ENCODE results near the gene CYP3A7. TPM values are rescaled to one million over a fixed set of nuclear protein-coding genes. Genes with fewer than 3 reads are reported as not detected.

The CYP3A7 gene
- total RNA-seq, 4 donors from 2014 or later = 0.91 TPM; not detected in 3

DNA sequence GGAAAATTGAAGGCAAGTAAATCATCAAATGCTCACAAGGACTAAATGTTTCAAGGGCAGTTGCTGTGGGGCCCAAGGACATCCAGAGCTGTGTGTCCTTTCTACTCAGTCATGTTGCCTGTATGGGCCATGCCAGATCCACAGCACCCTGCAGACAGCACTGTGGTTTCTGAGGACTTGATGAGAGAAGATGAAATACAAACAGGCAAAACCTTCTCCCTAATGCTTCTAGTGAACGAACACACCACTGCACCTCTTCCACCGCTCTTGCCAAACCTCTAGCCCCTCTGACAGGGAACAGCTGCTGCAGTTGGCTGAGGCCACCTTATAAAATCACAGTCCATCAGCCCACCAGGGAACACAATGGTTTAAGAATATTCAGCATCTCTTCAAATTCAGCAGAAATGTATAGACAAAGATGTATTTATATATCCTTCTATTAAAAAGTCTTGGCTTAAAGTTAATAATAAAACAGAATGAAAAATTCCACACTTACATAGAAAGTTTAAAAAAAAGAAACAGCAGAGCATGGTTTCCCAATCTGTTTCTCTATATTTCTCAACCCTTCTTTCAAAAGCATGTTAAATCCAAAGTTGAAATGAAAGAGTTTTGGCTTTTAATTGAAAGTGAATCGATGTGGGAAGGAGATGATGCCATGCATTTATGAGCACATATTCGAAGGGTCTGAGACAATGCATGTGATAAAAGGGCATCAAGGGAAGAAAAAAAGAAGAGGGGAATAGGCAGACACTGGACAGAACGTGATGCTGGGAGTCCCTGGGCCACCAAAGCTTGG is 14.0 kb downstream of the CYP3A7 start:
- TF ChIP-seq, protein P1, sequence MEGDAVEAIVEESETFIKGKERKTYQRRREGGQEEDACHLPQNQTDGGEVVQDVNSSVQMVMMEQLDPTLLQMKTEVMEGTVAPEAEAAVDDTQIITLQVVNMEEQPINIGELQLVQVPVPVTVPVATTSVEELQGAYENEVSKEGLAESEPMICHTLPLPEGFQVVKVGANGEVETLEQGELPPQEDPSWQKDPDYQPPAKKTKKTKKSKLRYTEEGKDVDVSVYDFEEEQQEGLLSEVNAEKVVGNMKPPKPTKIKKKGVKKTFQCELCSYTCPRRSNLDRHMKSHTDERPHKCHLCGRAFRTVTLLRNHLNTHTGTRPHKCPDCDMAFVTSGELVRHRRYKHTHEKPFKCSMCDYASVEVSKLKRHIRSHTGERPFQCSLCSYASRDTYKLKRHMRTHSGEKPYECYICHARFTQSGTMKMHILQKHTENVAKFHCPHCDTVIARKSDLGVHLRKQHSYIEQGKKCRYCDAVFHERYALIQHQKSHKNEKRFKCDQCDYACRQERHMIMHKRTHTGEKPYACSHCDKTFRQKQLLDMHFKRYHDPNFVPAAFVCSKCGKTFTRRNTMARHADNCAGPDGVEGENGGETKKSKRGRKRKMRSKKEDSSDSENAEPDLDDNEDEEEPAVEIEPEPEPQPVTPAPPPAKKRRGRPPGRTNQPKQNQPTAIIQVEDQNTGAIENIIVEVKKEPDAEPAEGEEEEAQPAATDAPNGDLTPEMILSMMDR (IDR thresholded peaks at IDR 0.05) = no peak
- no peak for TF ChIP-seq POLR2A (IDR thresholded peaks at IDR 0.05)
- intact Hi-C loops (cut with DNase I; ENCODE audit: low total_unique reads) = no loop called here
- Histone ChIP-seq H3K36me3 (no peaks in the 10 kb centered on the region), H3K4me3 (no peak overlapping the region), H3K4me1 (no peaks in the 10 kb centered on the region), H3K27me3 (no peaks in the 10 kb centered on the region), H3K27ac (no peak overlapping the region), H3K9me3 (no peaks in the 10 kb centered on the region)
- DNase-seq = no peak

- H3K4me3 ChIP-seq = no peak overlapping the region
- no peaks in the 10 kb centered on the region for H3K27me3 ChIP-seq
- no peaks in the 10 kb centered on the region for H3K9me3 ChIP-seq
- no peaks in the 10 kb centered on the region for H3K36me3 ChIP-seq
- no peak for TF ChIP-seq POLR2A (IDR thresholded peaks at IDR 0.05)
- TF ChIP-seq, protein P1 (IDR thresholded peaks at IDR 0.05) = no peak
- H3K4me1 ChIP-seq = no peaks in the 10 kb centered on the region
- no peak overlapping the region for H3K27ac ChIP-seq
- intact Hi-C loops (cut with DNase I; ENCODE audit: low total_unique reads) = no loop called here
- no peak for DNase-seq
These were observed 14.8 kb downstream of the CYP3A7 start for GRCh38 chr7:99719996-99720769.

DNA sequence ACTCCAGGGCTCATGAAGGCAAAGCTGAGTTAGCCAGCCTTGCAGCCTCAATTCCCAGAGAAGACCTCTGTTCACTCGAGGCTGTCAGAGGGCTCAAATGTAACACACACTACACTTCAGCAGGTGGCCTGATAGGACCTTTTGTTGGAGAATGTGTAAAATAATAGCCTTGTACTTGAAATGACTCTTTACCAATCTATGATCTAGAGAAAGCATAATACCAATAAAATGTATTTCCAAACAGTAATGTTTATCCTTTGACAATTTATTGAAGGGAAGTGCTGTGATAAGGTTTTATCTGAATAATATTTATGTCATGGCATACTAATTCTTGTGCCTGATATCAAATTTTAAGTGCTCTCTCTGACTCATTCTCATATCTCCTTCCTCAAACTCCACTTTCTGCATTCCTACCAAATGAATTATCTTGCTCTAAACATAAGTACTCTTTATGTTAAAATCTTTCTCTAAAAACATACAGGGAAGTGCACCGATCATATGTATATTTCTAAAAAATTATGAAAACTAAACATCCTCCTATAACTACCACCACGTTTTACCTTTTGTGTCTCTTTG is 20.9 kb downstream of the CYP3A7 start:
- H3K4me3 ChIP-seq = no peak overlapping the region
- H3K9me3 ChIP-seq = no peaks in the 10 kb centered on the region
- no peaks in the 10 kb centered on the region for H3K36me3 ChIP-seq
- H3K4me1 ChIP-seq = no peaks in the 10 kb centered on the region
- no peak overlapping the region for H3K27ac ChIP-seq
- no peaks in the 10 kb centered on the region for H3K27me3 ChIP-seq
- no peak for DNase-seq
- intact Hi-C loops (cut with DNase I; ENCODE audit: low total_unique reads) = no loop called here
- TF ChIP-seq, protein P1 (IDR thresholded peaks at IDR 0.05) = no peak
- TF ChIP-seq POLR2A (IDR thresholded peaks at IDR 0.05) = no peak

DNA sequence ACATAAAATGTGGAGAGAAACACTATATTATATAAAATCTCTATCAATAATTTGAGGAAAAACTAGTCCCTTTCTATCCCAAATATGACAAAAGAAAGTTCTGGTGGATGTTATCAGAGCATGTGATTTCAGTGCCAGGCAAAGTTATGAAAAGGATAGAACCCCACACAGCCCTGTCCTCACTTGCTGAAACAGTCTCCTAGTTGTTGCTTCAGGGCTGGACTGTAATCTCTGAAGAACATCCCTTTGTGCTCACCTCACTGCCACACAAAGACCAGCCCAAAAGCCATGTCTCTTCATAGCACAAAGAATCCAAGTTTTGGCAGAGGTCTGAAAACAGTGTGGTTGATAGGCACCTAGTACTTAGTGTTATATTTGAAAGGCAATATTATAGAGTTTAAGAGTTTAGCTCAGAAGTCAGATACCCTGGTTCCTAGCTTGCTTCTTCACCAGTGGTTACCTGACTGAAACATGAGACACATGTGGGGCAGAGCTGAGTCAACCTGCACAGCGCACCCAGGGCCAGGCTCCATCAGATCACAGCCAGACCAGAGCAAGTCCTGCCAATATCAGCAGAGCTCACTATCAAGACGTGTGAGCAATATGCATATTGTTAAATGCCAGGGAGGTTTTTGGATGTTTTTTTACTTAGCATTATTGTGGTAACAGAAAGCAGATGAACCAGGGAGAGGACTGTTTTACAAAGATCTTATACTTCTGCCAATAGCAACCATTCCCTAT is 25.0 kb downstream of the CYP3A7 start:
- DNase-seq = no peak
- Histone ChIP-seq H3K4me1 (no peaks in the 10 kb centered on the region), H3K27me3 (no peaks in the 10 kb centered on the region), H3K36me3 (no peaks in the 10 kb centered on the region), H3K27ac (no peak overlapping the region), H3K4me3 (no peak overlapping the region), H3K9me3 (peaks cover 0 to 5% of the 10 kb centered on the region in 2 donors)
- TF ChIP-seq POLR2A (IDR thresholded peaks at IDR 0.05) = no peak
- TF ChIP-seq, protein P1 (IDR thresholded peaks at IDR 0.05) = no peak
- intact Hi-C loops (cut with DNase I; ENCODE audit: low total_unique reads) = no loop called here

Data from uterus (tissue), 4 donors.